ENCODE measurements around the gene EFHD2.

The EFHD2 gene

GRCh38 chr1:15448877-15449462 is 39.3 kb downstream of the EFHD2 start:
- Histone ChIP-seq H3K27me3 (ENCODE audit: insufficient read depth, poor library complexity, severe bottlenecking) (peaks cover 4% of the 10 kb centered on the region), H3K4me3 (replicated peaks; ENCODE audit: insufficient read depth, low read length) (no peak overlapping the region), H3K27ac (replicated peaks) (no peak overlapping the region)
- no peak for DNase-seq (ENCODE audit: low read depth in 1 of 2, low spot score in 1 of 2)
- TF ChIP-seq CTCF (IDR thresholded peaks at IDR 0.05; ENCODE audit: insufficient read depth, low read length), result no peak
- TF ChIP-seq GABPA (IDR thresholded peaks at IDR 0.05; ENCODE audit: low read depth), result no peak
- no peak for TF ChIP-seq POLR2AphosphoS5 (IDR thresholded peaks at IDR 0.05; ENCODE audit: low read depth)
- TF ChIP-seq SPI1 (IDR thresholded peaks at IDR 0.05; ENCODE audit: borderline replicate concordance, low read depth), result no peak
- no peak for TF ChIP-seq REST (IDR thresholded peaks at IDR 0.05; ENCODE audit: insufficient replicate concordance, low read depth)

GRCh38 chr1:15449567-15449966 is 39.9 kb downstream of the EFHD2 start:
- no peak overlapping the region for H3K27ac ChIP-seq (replicated peaks)
- no peak for TF ChIP-seq SPI1 (IDR thresholded peaks at IDR 0.05; ENCODE audit: borderline replicate concordance, low read depth)
- no peak for TF ChIP-seq CTCF (IDR thresholded peaks at IDR 0.05; ENCODE audit: insufficient read depth, low read length)
- TF ChIP-seq GABPA (IDR thresholded peaks at IDR 0.05; ENCODE audit: low read depth), result no peak
- no peak for TF ChIP-seq POLR2AphosphoS5 (IDR thresholded peaks at IDR 0.05; ENCODE audit: low read depth)
- no peak for TF ChIP-seq REST (IDR thresholded peaks at IDR 0.05; ENCODE audit: insufficient replicate concordance, low read depth)
- no peak overlapping the region for H3K4me3 ChIP-seq (replicated peaks; ENCODE audit: insufficient read depth, low read length)
- H3K27me3 ChIP-seq (ENCODE audit: insufficient read depth, poor library complexity, severe bottlenecking), result peaks cover 2% of the 10 kb centered on the region
- DNase-seq (ENCODE audit: low read depth in 1 of 2, low spot score in 1 of 2), result no peak

- Histone ChIP-seq H3K27me3 (ENCODE audit: insufficient read depth, poor library complexity, severe bottlenecking) (no peaks in the 10 kb centered on the region), H3K27ac (replicated peaks) (no peak overlapping the region), H3K4me3 (replicated peaks; ENCODE audit: insufficient read depth, low read length) (no peak overlapping the region)
- TF ChIP-seq REST (IDR thresholded peaks at IDR 0.05; ENCODE audit: insufficient replicate concordance, low read depth) (no peak), POLR2AphosphoS5 (IDR thresholded peaks at IDR 0.05; ENCODE audit: low read depth) (no peak), CTCF (IDR thresholded peaks at IDR 0.05; ENCODE audit: insufficient read depth, low read length) (no peak), SPI1 (IDR thresholded peaks at IDR 0.05; ENCODE audit: borderline replicate concordance, low read depth) (no peak), GABPA (IDR thresholded peaks at IDR 0.05; ENCODE audit: low read depth) (no peak)
- DNase-seq (ENCODE audit: low read depth in 1 of 2, low spot score in 1 of 2), result no peak
These were observed 41.5 kb downstream of the EFHD2 start for GRCh38 chr1:15451014-15451722.

Data from HL-60 (cell line).